ENCODE measurements around the gene CATSPER3. TPM values are rescaled to one million over a fixed set of nuclear protein-coding genes. Genes with fewer than 3 reads are reported as not detected.
A peak's percentile ranks its signal among the peaks of the same experiment; 100 is the strongest.

Gene CATSPER3
- total and polyA plus RNA-seq, 2 donors (not counting 1 experiment from before 2014, with no cell fraction given): 0.12 to 0.17 TPM

DNA sequence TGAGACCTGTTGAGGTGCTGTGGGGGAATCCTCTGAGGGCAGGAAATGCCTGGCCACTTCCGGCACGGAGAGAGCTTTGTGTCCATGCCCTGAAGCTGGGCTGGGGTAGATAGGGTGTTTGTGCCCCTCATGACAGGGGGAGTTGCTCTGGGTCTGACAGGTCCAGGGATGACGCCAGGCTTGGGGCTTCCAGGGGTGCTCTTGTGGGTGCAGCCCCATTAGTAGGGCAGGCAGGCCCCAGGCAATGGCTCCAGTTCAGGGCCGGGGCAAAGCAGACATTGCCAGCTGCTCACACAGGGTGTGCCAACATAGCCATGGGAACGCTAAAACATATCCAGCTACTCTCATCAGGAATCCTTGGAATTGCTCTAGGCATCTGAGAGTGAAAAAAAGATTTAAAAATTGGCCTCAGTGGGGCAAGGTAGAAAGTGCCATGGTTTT, 45.3 kb downstream of the CATSPER3 start:
- H3K79me2 ChIP-seq (ENCODE audit: control insufficient read depth, insufficient read depth, low read length): no peaks in the 10 kb centered on the region

DNA sequence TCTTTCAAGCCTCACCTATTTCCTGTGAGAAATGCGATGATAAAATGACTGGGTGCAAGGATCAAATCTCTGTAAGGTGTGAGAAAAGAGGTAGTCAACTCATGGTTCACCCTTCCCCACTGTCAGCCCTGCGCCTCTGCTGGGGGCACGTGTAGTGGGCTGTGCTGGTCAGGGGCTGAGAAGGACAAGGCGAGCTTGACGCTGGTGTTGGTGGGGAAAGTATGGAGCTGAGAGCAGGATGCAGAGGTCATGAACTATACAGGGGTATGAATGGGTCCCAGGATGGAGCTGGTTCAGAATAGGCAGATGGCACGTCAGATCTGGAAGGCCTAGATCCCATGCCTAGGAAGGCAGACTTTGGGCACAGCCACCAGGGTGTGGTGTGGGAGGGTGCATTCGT, 45.7 kb downstream of the CATSPER3 start:
- Histone ChIP-seq H3K9ac (ENCODE audit: insufficient read depth, low read length) (no peak overlapping the region), H3K27ac (ENCODE audit: insufficient read depth, low read length) (no peak overlapping the region), H3K4me3 (replicated peaks in 1 of 4; ENCODE audit: control extremely low read depth in 1 of 4, insufficient read depth in 1 of 4, low read depth in 3 of 4, low read length in 4 of 4) (no peak overlapping the region), H3K4me2 (ENCODE audit: extremely low read depth, insufficient read depth, low read length) (no peak overlapping the region), H3K27me3 (ENCODE audit: control insufficient read depth, insufficient read depth, low read length) (no peaks in the 10 kb centered on the region), H3K79me2 (ENCODE audit: control insufficient read depth, insufficient read depth, low read length) (no peaks in the 10 kb centered on the region), H4K20me1 (ENCODE audit: control insufficient read depth, extremely low read depth, insufficient read depth, low read length) (no peaks in the 10 kb centered on the region), H3K9me3 (ENCODE audit: control insufficient read depth, insufficient read depth, low read depth, low read length) (no peaks in the 10 kb centered on the region), H2AFZ (ENCODE audit: low read length) (no peak overlapping the region), H3K4me1 (ENCODE audit: control insufficient read depth, extremely low read depth, insufficient read depth, low read length) (no peaks in the 10 kb centered on the region), H3K36me3 (ENCODE audit: control insufficient read depth, insufficient read depth, low read length) (no peaks in the 10 kb centered on the region)
- no peak for TF ChIP-seq EZH2 (IDR thresholded peaks at IDR 0.05; ENCODE audit: low read length, missing control alignments)
- TF ChIP-seq, protein P1, sequence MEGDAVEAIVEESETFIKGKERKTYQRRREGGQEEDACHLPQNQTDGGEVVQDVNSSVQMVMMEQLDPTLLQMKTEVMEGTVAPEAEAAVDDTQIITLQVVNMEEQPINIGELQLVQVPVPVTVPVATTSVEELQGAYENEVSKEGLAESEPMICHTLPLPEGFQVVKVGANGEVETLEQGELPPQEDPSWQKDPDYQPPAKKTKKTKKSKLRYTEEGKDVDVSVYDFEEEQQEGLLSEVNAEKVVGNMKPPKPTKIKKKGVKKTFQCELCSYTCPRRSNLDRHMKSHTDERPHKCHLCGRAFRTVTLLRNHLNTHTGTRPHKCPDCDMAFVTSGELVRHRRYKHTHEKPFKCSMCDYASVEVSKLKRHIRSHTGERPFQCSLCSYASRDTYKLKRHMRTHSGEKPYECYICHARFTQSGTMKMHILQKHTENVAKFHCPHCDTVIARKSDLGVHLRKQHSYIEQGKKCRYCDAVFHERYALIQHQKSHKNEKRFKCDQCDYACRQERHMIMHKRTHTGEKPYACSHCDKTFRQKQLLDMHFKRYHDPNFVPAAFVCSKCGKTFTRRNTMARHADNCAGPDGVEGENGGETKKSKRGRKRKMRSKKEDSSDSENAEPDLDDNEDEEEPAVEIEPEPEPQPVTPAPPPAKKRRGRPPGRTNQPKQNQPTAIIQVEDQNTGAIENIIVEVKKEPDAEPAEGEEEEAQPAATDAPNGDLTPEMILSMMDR (conservative IDR thresholded peaks at IDR 0.05 in 1 of 2, IDR thresholded peaks at IDR 0.05 in 1 of 2; ENCODE audit: low read depth in 1 of 2, low read length in 2 of 2): no peak
- DNase-seq (ENCODE audit: low read depth in 2 of 2): no peak

More for the DNA sequence above, 45.3 kb downstream of the CATSPER3 start:
- no peaks in the 10 kb centered on the region for H3K27me3 ChIP-seq (ENCODE audit: control insufficient read depth, insufficient read depth, low read length)
- DNase-seq (ENCODE audit: low read depth in 2 of 2): no peak
- TF ChIP-seq EZH2 (IDR thresholded peaks at IDR 0.05; ENCODE audit: low read length, missing control alignments): no peak
- TF ChIP-seq, protein P1 (conservative IDR thresholded peaks at IDR 0.05 in 1 of 2, IDR thresholded peaks at IDR 0.05 in 1 of 2; ENCODE audit: low read depth in 1 of 2, low read length in 2 of 2): no peak
- no peak overlapping the region for H3K4me2 ChIP-seq (ENCODE audit: extremely low read depth, insufficient read depth, low read length)
- no peaks in the 10 kb centered on the region for H3K9me3 ChIP-seq (ENCODE audit: control insufficient read depth, insufficient read depth, low read depth, low read length)
- H3K36me3 ChIP-seq (ENCODE audit: control insufficient read depth, insufficient read depth, low read length): no peaks in the 10 kb centered on the region
- H2AFZ ChIP-seq (ENCODE audit: low read length): no peak overlapping the region
- H3K4me1 ChIP-seq (ENCODE audit: control insufficient read depth, extremely low read depth, insufficient read depth, low read length): no peaks in the 10 kb centered on the region
- H4K20me1 ChIP-seq (ENCODE audit: control insufficient read depth, extremely low read depth, insufficient read depth, low read length): no peaks in the 10 kb centered on the region
- H3K27ac ChIP-seq (ENCODE audit: insufficient read depth, low read length): no peak overlapping the region
- H3K4me3 ChIP-seq (replicated peaks in 1 of 4; ENCODE audit: control extremely low read depth in 1 of 4, insufficient read depth in 1 of 4, low read depth in 3 of 4, low read length in 4 of 4): no peak overlapping the region
- no peak overlapping the region for H3K9ac ChIP-seq (ENCODE audit: insufficient read depth, low read length)

DNA sequence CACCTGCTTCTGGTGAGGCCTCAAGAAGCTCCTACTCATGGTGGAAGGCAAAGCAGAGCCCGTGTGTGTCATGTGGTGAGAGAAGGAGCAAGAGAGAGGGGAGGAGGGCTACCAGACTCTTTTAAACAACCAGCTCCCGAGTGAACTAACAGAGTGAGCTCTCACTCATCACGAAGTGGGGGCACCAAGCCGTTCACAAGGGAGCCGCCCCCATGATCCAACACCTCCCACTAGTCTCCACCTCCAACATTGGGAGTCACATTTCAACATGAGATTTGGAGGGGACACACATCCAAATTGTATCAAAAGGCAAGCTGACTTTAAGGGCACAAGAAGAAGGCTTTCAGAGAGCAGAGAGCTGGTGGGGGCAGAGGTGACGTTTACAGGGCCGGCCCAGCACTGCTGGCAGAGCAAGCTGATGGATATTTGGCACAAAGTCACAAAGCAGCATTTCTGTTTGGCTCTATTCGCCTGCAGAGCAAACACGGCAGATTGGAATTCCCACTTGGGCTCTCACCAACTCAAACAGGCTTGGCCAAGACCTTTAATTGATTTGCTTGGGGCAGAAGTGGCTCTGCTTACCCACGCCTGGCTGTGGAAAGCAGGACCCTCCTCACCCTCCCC, 46.4 kb downstream of the CATSPER3 start:
- Histone ChIP-seq H3K27ac (ENCODE audit: insufficient read depth, low read length) (no peak overlapping the region), H3K79me2 (ENCODE audit: control insufficient read depth, insufficient read depth, low read length) (no peaks in the 10 kb centered on the region), H3K9me3 (ENCODE audit: control insufficient read depth, insufficient read depth, low read depth, low read length) (no peaks in the 10 kb centered on the region), H4K20me1 (ENCODE audit: control insufficient read depth, extremely low read depth, insufficient read depth, low read length) (no peaks in the 10 kb centered on the region), H3K36me3 (ENCODE audit: control insufficient read depth, insufficient read depth, low read length) (no peaks in the 10 kb centered on the region), H3K27me3 (ENCODE audit: control insufficient read depth, insufficient read depth, low read length) (no peaks in the 10 kb centered on the region), H3K4me1 (ENCODE audit: control insufficient read depth, extremely low read depth, insufficient read depth, low read length) (no peaks in the 10 kb centered on the region), H3K4me2 (ENCODE audit: extremely low read depth, insufficient read depth, low read length) (no peak overlapping the region), H3K9ac (ENCODE audit: insufficient read depth, low read length) (no peak overlapping the region), H2AFZ (ENCODE audit: low read length) (no peak overlapping the region), H3K4me3 (replicated peaks in 1 of 4; ENCODE audit: control extremely low read depth in 1 of 4, insufficient read depth in 1 of 4, low read depth in 3 of 4, low read length in 4 of 4) (no peak overlapping the region)
- TF ChIP-seq EZH2 (IDR thresholded peaks at IDR 0.05; ENCODE audit: low read length, missing control alignments): no peak
- TF ChIP-seq, protein P1 (conservative IDR thresholded peaks at IDR 0.05 in 1 of 2, IDR thresholded peaks at IDR 0.05 in 1 of 2; ENCODE audit: low read depth in 1 of 2, low read length in 2 of 2): no peak
- DNase-seq (ENCODE audit: low read depth in 2 of 2): peak; percentile 38 to 43

Data from fibroblast of lung (primary cell).